Sigmoid colon (tissue), 4 donors: ENCODE data around the gene KRT20.

Experiments used
- CTCF ChIP-seq, 4 experiments: fragments of 450-650 bp in 3 of 4; fragments of 200-600 bp in 1 of 4; IDR thresholded peaks; one replicate each; pipeline ENCODE4 v1.5.1; 2016 to 2019; ENCODE audit warnings: antibody characterized with exemption in 4 of 4, mild to moderate bottlenecking in 3 of 4, moderate library complexity in 2 of 4
- EP300 ChIP-seq, 4 donors: sonication (generic); formaldehyde crosslinking; IDR thresholded peaks; one replicate each; pipeline ENCODE4 v1.6.1; 2017; ENCODE audit warnings: antibody characterized with exemption in 4 of 4
- POLR2A ChIP-seq, 2 donors: fragments of 450-650 bp; IDR thresholded peaks; one replicate each; pipeline ENCODE4 v1.6.1; 2016; ENCODE audit warnings: antibody characterized with exemption in 2 of 2, mild to moderate bottlenecking in 2 of 2, moderate library complexity in 2 of 2
- POLR2AphosphoS5 ChIP-seq, 4 donors: sonication (generic); formaldehyde crosslinking; IDR thresholded peaks; one replicate each; pipeline ENCODE4 v1.6.1; 2017; ENCODE audit warnings: antibody characterized with exemption in 4 of 4

DNA sequence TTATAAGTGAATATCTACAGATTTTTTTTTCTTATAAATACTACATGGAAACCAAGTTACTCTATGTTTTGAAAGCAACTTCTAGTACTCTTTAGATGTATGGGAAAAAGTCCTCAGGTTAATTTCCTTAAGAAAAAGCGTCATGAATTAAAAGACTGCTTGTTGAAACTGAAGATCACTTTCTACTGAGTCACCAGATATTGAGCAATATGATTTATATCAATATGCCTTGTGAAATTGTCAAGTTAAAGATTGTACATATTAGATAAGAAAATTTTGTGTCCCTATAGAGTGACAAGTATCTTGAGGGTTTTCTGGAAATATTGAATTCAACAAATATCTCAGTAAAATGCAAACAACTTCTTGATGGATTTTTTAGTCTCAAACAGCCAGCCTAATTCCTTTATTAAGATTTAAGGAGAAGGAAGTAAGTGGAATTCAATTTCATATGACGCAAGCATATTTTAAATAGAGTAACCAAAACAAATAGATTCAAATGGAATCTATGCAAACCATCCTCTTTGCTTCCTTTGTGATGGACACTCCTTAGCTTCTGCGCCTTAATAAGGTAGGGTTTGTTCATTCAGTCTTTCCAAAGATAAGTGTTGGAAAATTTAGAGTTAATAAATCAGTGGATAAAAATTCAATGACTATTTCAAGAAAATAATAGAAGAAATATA lies 34.6 kb downstream of the KRT20 start:
- TF ChIP-seq POLR2A (IDR thresholded peaks at IDR 0.05) (no peak), CTCF (IDR thresholded peaks at IDR 0.05) (no peak), POLR2AphosphoS5 (IDR thresholded peaks at IDR 0.05) (no peak), EP300 (IDR thresholded peaks at IDR 0.05) (no peak)
